ENCODE results near the gene ZNF385B. TPM values are rescaled to one million over a fixed set of nuclear protein-coding genes. Genes with fewer than 3 reads are reported as not detected.

Gene ZNF385B
- total RNA-seq, 1 donor from 2014 or later, result not detected

- Mint-ChIP-seq H3K27ac (ENCODE audit: unreplicated experiment) (no peak overlapping the region), H3K36me3 (ENCODE audit: unreplicated experiment) (no peaks in the 10 kb centered on the region), H3K9me3 (ENCODE audit: unreplicated experiment) (no peaks in the 10 kb centered on the region), H3K4me1 (ENCODE audit: low read depth, unreplicated experiment) (no peaks in the 10 kb centered on the region), H3K27me3 (ENCODE audit: unreplicated experiment) (no peaks in the 10 kb centered on the region), H3K4me3 (ENCODE audit: unreplicated experiment) (no peak overlapping the region)
- no peak for DNase-seq
- TF ChIP-seq CTCF (IDR thresholded peaks at IDR 0.05; ENCODE audit: partially characterized antibody, unreplicated experiment), result no peak
Observed at GRCh38 chr2:179536185-179536584, 325.2 kb downstream of the ZNF385B start.

- Mint-ChIP-seq H3K9me3 (ENCODE audit: unreplicated experiment) (no peaks in the 10 kb centered on the region), H3K4me3 (ENCODE audit: unreplicated experiment) (no peak overlapping the region), H3K4me1 (ENCODE audit: low read depth, unreplicated experiment) (no peaks in the 10 kb centered on the region)
Observed at GRCh38 chr2:179533875-179534274, 327.5 kb downstream of the ZNF385B start.

GRCh38 chr2:179532863-179533278 is 328.5 kb downstream of the ZNF385B start:
- TF ChIP-seq CTCF (IDR thresholded peaks at IDR 0.05; ENCODE audit: partially characterized antibody, unreplicated experiment), result no peak
- Mint-ChIP-seq H3K27me3 (ENCODE audit: unreplicated experiment) (no peaks in the 10 kb centered on the region), H3K9me3 (ENCODE audit: unreplicated experiment) (no peaks in the 10 kb centered on the region), H3K27ac (ENCODE audit: unreplicated experiment) (no peak overlapping the region), H3K4me3 (ENCODE audit: unreplicated experiment) (no peak overlapping the region), H3K36me3 (ENCODE audit: unreplicated experiment) (no peaks in the 10 kb centered on the region), H3K4me1 (ENCODE audit: low read depth, unreplicated experiment) (no peaks in the 10 kb centered on the region)
- no peak for DNase-seq

More at GRCh38 chr2:179533875-179534274, 327.5 kb downstream of the ZNF385B start:
- no peak for DNase-seq
- TF ChIP-seq CTCF (IDR thresholded peaks at IDR 0.05; ENCODE audit: partially characterized antibody, unreplicated experiment), result no peak
- H3K36me3 Mint-ChIP-seq (ENCODE audit: unreplicated experiment), result no peaks in the 10 kb centered on the region
- H3K27me3 Mint-ChIP-seq (ENCODE audit: unreplicated experiment), result no peaks in the 10 kb centered on the region
- no peak overlapping the region for H3K27ac Mint-ChIP-seq (ENCODE audit: unreplicated experiment)

GRCh38 chr2:179528576-179529069 is 332.8 kb downstream of the ZNF385B start:
- no peak for TF ChIP-seq CTCF (IDR thresholded peaks at IDR 0.05; ENCODE audit: partially characterized antibody, unreplicated experiment)
- H3K27me3 Mint-ChIP-seq (ENCODE audit: unreplicated experiment), result no peaks in the 10 kb centered on the region
- no peak overlapping the region for H3K27ac Mint-ChIP-seq (ENCODE audit: unreplicated experiment)
- DNase-seq, result no peak
- no peaks in the 10 kb centered on the region for H3K9me3 Mint-ChIP-seq (ENCODE audit: unreplicated experiment)
- no peaks in the 10 kb centered on the region for H3K4me1 Mint-ChIP-seq (ENCODE audit: low read depth, unreplicated experiment)
- no peak overlapping the region for H3K4me3 Mint-ChIP-seq (ENCODE audit: unreplicated experiment)
- no peaks in the 10 kb centered on the region for H3K36me3 Mint-ChIP-seq (ENCODE audit: unreplicated experiment)

- no peak for DNase-seq
- no peaks in the 10 kb centered on the region for H3K36me3 Mint-ChIP-seq (ENCODE audit: unreplicated experiment)
- H3K4me1 Mint-ChIP-seq (ENCODE audit: low read depth, unreplicated experiment), result no peaks in the 10 kb centered on the region
- no peaks in the 10 kb centered on the region for H3K27me3 Mint-ChIP-seq (ENCODE audit: unreplicated experiment)
- H3K9me3 Mint-ChIP-seq (ENCODE audit: unreplicated experiment), result no peaks in the 10 kb centered on the region
- no peak for TF ChIP-seq CTCF (IDR thresholded peaks at IDR 0.05; ENCODE audit: partially characterized antibody, unreplicated experiment)
- H3K27ac Mint-ChIP-seq (ENCODE audit: unreplicated experiment), result no peak overlapping the region
- no peak overlapping the region for H3K4me3 Mint-ChIP-seq (ENCODE audit: unreplicated experiment)
Observed at GRCh38 chr2:179525340-179525739, 336.1 kb downstream of the ZNF385B start.
